ENCODE data around the gene MICU2. TPM values are rescaled to one million over a fixed set of nuclear protein-coding genes. Genes with fewer than 3 reads are reported as not detected.

The MICU2 gene
- total and polyA plus RNA-seq, 10 of the 15 experiments (the other 5 are each of a cell fraction or from before 2014, with no cell fraction given): 17.7 to 56.6 (median 43.8) TPM

DNA sequence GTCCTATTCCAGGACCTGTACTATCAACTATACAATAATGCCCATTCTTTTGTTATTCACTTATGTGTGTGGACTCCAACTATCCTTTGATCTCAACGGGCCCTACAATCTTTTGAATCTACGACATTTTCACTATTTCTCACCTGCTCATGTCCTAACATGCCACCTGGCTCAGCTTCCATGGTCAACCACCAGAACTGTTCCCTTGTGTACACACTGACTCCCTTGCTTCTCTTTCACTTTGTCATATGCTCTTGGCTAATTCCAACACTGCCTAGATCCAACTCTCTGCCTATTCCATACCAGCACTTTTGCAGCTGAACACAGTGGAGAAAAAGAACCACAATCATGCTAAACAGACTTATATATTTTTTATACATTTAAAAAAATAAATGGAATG, 53.1 kb downstream of the MICU2 start:
- Histone ChIP-seq H3K9ac (ENCODE audit: control insufficient read depth, insufficient read depth, low read length) (no peak overlapping the region), H3K4me3 (no peak overlapping the region), H2AFZ (ENCODE audit: control insufficient read depth, low read depth, low read length) (no peak overlapping the region), H3K36me3 (ENCODE audit: control insufficient read depth in 2 of 2, insufficient read depth in 2 of 2, low read length in 1 of 2) (no peaks in the 10 kb centered on the region), H3K4me1 (ENCODE audit: control insufficient read depth, insufficient read depth, low read length) (no peaks in the 10 kb centered on the region), H3K4me2 (ENCODE audit: control insufficient read depth, insufficient read depth) (no peak overlapping the region), H3K27ac (ENCODE audit: control insufficient read depth, insufficient read depth) (no peak overlapping the region), H3K79me2 (ENCODE audit: control insufficient read depth, insufficient read depth, low read length) (no peaks in the 10 kb centered on the region), H3K9me3 (replicated peaks; ENCODE audit: control insufficient read depth, insufficient read depth, low read length) (no peaks in the 10 kb centered on the region; the same call in 2 of the 3 replicates), H3K27me3 (replicated peaks in 1 of 2; ENCODE audit: control insufficient read depth in 2 of 2, insufficient read depth in 2 of 2, low read length in 1 of 2) (no peaks in the 10 kb centered on the region), H4K20me1 (ENCODE audit: control insufficient read depth, insufficient read depth) (no peaks in the 10 kb centered on the region)
- in situ Hi-C loops (cut with MboI) (no loop called here), intact Hi-C loops (cut with micrococcal nuclease; ENCODE audit: unreplicated experiment) (no loop called here)
- no peak for ATAC-seq
- ChIA-PET CTCF (interaction anchor here (0.8 to 1.6 kb wide), 2 partner anchors 7 to 74 kb away, joined by 4 to 7 read pairs; no protein-coding TSS in a partner anchor), SMC1A (ENCODE audit: uncharacterized antibody, unreplicated experiment) (no interaction called here), POLR2A (no interaction called here), RAD21 (ENCODE audit: unreplicated experiment) (no interaction called here)
- WGBS (ENCODE audit: insufficient coverage, insufficient replicate concordance, low lambda C conversion rate, missing lambda C conversion rate): 67% methylated on average over 2 of the region's 2 CpGs
- no TSS peak for BruUV-seq (replicated peaks)
- TF ChIP-seq HDGF (IDR thresholded peaks at IDR 0.05) (no peak), SMAD5 (IDR thresholded peaks at IDR 0.05; ENCODE audit: low read depth) (no peak), FOXK2 (IDR thresholded peaks at IDR 0.05) (no peak), HDAC6 (IDR thresholded peaks at IDR 0.05; ENCODE audit: unreplicated experiment) (no peak), RUNX3 (IDR thresholded peaks at IDR 0.05; ENCODE audit: low read length) (no peak), CBX3 (IDR thresholded peaks at IDR 0.05; ENCODE audit: borderline replicate concordance, low read depth) (no peak), SP1 (IDR thresholded peaks at IDR 0.05; ENCODE audit: low read depth, low read length) (no peak), NR2C2 (IDR thresholded peaks at IDR 0.05; ENCODE audit: borderline replicate concordance, control insufficient read depth, insufficient read length, low read depth) (no peak), ETV6 (conservative IDR thresholded peaks at IDR 0.05 in 1 of 2, IDR thresholded peaks at IDR 0.05 in 1 of 2; ENCODE audit: borderline replicate concordance in 1 of 2, low read depth in 1 of 2) (no peak), IKZF1 (conservative IDR thresholded peaks at IDR 0.05) (no peak), NFXL1 (IDR thresholded peaks at IDR 0.05; ENCODE audit: borderline replicate concordance) (no peak), TCF12 (IDR thresholded peaks at IDR 0.05; ENCODE audit: low read depth, low read length) (no peak), NFYB (IDR thresholded peaks at IDR 0.05; ENCODE audit: insufficient read depth, low read depth, low read length) (no peak), SRF (IDR thresholded peaks at IDR 0.05; ENCODE audit: low read depth in 2 of 2, low read length in 2 of 2) (no peak), CHD1 (IDR thresholded peaks at IDR 0.05; ENCODE audit: low read depth, low read length) (no peak), BHLHE40 (IDR thresholded peaks at IDR 0.05; ENCODE audit: borderline replicate concordance in 1 of 2, low read depth in 2 of 2, low read length in 1 of 2) (no peak)
- TF ChIP-seq, protein P1, sequence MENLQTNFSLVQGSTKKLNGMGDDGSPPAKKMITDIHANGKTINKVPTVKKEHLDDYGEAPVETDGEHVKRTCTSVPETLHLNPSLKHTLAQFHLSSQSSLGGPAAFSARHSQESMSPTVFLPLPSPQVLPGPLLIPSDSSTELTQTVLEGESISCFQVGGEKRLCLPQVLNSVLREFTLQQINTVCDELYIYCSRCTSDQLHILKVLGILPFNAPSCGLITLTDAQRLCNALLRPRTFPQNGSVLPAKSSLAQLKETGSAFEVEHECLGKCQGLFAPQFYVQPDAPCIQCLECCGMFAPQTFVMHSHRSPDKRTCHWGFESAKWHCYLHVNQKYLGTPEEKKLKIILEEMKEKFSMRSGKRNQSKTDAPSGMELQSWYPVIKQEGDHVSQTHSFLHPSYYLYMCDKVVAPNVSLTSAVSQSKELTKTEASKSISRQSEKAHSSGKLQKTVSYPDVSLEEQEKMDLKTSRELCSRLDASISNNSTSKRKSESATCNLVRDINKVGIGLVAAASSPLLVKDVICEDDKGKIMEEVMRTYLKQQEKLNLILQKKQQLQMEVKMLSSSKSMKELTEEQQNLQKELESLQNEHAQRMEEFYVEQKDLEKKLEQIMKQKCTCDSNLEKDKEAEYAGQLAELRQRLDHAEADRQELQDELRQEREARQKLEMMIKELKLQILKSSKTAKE (IDR thresholded peaks at IDR 0.05; ENCODE audit: low read depth, poor library complexity, severe bottlenecking): no peak
- TF ChIP-seq, protein P2, sequence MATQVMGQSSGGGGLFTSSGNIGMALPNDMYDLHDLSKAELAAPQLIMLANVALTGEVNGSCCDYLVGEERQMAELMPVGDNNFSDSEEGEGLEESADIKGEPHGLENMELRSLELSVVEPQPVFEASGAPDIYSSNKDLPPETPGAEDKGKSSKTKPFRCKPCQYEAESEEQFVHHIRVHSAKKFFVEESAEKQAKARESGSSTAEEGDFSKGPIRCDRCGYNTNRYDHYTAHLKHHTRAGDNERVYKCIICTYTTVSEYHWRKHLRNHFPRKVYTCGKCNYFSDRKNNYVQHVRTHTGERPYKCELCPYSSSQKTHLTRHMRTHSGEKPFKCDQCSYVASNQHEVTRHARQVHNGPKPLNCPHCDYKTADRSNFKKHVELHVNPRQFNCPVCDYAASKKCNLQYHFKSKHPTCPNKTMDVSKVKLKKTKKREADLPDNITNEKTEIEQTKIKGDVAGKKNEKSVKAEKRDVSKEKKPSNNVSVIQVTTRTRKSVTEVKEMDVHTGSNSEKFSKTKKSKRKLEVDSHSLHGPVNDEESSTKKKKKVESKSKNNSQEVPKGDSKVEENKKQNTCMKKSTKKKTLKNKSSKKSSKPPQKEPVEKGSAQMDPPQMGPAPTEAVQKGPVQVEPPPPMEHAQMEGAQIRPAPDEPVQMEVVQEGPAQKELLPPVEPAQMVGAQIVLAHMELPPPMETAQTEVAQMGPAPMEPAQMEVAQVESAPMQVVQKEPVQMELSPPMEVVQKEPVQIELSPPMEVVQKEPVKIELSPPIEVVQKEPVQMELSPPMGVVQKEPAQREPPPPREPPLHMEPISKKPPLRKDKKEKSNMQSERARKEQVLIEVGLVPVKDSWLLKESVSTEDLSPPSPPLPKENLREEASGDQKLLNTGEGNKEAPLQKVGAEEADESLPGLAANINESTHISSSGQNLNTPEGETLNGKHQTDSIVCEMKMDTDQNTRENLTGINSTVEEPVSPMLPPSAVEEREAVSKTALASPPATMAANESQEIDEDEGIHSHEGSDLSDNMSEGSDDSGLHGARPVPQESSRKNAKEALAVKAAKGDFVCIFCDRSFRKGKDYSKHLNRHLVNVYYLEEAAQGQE (IDR thresholded peaks at IDR 0.05; ENCODE audit: low read depth, low read length): no peak
- TF ChIP-seq, protein P3, sequence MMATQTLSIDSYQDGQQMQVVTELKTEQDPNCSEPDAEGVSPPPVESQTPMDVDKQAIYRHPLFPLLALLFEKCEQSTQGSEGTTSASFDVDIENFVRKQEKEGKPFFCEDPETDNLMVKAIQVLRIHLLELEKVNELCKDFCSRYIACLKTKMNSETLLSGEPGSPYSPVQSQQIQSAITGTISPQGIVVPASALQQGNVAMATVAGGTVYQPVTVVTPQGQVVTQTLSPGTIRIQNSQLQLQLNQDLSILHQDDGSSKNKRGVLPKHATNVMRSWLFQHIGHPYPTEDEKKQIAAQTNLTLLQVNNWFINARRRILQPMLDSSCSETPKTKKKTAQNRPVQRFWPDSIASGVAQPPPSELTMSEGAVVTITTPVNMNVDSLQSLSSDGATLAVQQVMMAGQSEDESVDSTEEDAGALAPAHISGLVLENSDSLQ (IDR thresholded peaks at IDR 0.05): no peak
- no peak for FAIRE-seq
- no peak for DNase-seq (ENCODE audit: low read depth, low spot score)

Data from GM12878 (cell line).